ENCODE measurements around the gene LRRK2.

The LRRK2 gene

GRCh38 chr12:40227447-40227846 lies 2.6 kb downstream of the LRRK2 start:
- DNase-seq (ENCODE audit: low spot score) = no peak
- TF ChIP-seq, protein P1, sequence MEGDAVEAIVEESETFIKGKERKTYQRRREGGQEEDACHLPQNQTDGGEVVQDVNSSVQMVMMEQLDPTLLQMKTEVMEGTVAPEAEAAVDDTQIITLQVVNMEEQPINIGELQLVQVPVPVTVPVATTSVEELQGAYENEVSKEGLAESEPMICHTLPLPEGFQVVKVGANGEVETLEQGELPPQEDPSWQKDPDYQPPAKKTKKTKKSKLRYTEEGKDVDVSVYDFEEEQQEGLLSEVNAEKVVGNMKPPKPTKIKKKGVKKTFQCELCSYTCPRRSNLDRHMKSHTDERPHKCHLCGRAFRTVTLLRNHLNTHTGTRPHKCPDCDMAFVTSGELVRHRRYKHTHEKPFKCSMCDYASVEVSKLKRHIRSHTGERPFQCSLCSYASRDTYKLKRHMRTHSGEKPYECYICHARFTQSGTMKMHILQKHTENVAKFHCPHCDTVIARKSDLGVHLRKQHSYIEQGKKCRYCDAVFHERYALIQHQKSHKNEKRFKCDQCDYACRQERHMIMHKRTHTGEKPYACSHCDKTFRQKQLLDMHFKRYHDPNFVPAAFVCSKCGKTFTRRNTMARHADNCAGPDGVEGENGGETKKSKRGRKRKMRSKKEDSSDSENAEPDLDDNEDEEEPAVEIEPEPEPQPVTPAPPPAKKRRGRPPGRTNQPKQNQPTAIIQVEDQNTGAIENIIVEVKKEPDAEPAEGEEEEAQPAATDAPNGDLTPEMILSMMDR (IDR thresholded peaks at IDR 0.05; ENCODE audit: extremely low read depth, missing control alignments) = no peak

GRCh38 chr12:40228727-40229126 lies 3.9 kb downstream of the LRRK2 start:
- TF ChIP-seq, protein P1 (IDR thresholded peaks at IDR 0.05; ENCODE audit: extremely low read depth, missing control alignments) = no peak
- DNase-seq (ENCODE audit: low spot score) = no peak

DNA sequence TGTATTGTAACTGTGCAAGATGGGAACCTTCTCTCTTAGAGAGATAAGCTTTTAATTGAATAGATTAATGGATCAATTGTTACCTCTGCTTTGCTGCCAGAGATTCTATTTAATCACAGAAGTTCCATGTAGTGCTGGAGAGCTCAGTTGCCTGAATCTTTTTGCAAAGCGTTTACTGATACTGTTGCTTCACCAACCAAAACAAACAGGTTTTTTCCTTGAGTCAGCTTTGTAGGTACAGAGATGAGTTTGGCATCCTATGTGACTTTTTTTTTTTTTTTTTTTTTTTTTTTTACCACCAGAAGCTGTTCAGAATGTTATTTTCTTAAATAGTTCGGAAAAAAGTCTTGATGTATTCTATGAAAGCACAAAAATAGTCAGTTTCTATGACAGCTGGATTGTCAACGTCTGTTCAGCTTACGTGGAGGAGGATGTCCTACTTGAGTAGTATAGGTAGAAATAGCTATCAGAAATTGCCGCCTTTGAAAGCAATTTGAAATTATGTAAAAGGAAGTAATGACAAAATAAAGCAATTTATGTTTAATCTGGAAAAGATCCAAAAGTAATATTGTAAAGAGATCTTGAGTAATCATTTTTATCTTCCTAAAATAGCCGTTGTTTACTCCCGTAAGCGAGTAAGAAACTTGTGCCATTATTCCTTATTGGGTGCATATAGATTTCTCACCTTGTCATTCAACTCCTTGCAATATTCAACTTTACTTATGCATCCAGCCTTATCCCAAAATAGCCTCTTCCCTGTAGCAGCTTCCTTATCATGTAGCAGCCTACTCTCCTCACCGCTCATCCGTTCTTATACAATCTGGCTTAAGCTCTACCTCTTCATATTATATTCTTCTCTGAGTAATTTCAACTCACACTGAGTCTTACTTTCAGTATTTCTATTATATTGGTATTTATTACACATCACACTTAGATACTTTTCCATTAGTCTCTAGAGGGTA lies 5.2 kb downstream of the LRRK2 start:
- TF ChIP-seq, protein P1 (IDR thresholded peaks at IDR 0.05; ENCODE audit: extremely low read depth, missing control alignments) = no peak
- no peak for DNase-seq (ENCODE audit: low spot score)

- TF ChIP-seq, protein P1 (IDR thresholded peaks at IDR 0.05; ENCODE audit: extremely low read depth, missing control alignments) = no peak
- no peak for DNase-seq (ENCODE audit: low spot score)
These were observed 7.8 kb downstream of the LRRK2 start for GRCh38 chr12:40232602-40233001.

- DNase-seq (ENCODE audit: low spot score) = no peak
- TF ChIP-seq, protein P1 (IDR thresholded peaks at IDR 0.05; ENCODE audit: extremely low read depth, missing control alignments) = no peak
These were observed 9.1 kb downstream of the LRRK2 start for GRCh38 chr12:40233741-40234367.

DNA sequence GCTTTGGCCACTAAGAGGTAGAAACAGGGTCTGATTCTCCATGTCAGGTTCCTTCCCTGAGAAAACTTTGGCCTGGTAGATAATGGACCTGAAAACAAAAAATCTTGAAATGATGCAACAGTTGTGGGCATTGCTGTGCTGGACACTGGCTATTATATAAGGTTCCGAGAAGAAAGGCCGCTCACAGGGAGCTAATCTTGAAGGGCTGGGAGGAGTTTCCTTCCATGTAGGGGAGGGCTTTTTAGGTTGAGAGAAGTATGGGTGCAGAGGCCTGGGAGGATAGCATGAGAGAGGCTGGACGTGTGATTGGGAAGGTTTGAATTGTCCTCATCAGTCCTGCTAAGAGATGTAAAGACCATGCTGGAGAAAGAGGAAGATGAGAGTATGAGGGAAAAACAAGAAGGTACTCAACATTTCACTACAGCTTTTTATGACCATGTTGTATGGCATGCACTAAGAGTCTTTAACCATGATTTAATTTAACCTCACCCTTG lies 11.6 kb downstream of the LRRK2 start:
- TF ChIP-seq, protein P1 (IDR thresholded peaks at IDR 0.05; ENCODE audit: extremely low read depth, missing control alignments) = no peak

More for the DNA sequence above, 11.6 kb downstream of the LRRK2 start:
- no peak for DNase-seq (ENCODE audit: low spot score)

All from GM20000 (cell line).